ENCODE measurements around the gene LRRC58.

- no peak for TF ChIP-seq CTCF (IDR thresholded peaks at IDR 0.05)
- no peak for TF ChIP-seq POLR2A (IDR thresholded peaks at IDR 0.05)
- TF ChIP-seq EP300 (IDR thresholded peaks at IDR 0.05) = no peak
- no peak for TF ChIP-seq POLR2AphosphoS5 (IDR thresholded peaks at IDR 0.05)
Measured at GRCh38 chr3:120276767-120277166, 72.4 kb downstream of the LRRC58 start.

All from stomach (tissue), 4 donors.